Osteoblast (primary cell): ENCODE data around the gene SP140L. TPM values are rescaled to one million over a fixed set of nuclear protein-coding genes. Genes with fewer than 3 reads are reported as not detected.

Source experiments
- DNase-seq: peaks from one replicate; pipeline ENCODE4 v3.0.0; 2011; ENCODE audit warnings: low spot score, mixed read lengths; ENCODE audit not compliant: insufficient read length; ENCODE audit errors: missing footprints
- H2AFZ ChIP-seq: 2 replicates; pipeline ENCODE4 v1.6.0; 2011; ENCODE audit warnings: mild to moderate bottlenecking, low read length
- H3K27ac ChIP-seq: 2 replicates; pipeline ENCODE4 v1.5.1; 2011; ENCODE audit warnings: mild to moderate bottlenecking, low read depth, low read length, moderate library complexity
- H3K27me3 ChIP-seq: 2 replicates; pipeline ENCODE4 v1.6.0; 2012; ENCODE audit warnings: mild to moderate bottlenecking, control low read depth, inconsistent platforms, low read length, moderate library complexity; ENCODE audit not compliant: insufficient read depth
- H3K36me3 ChIP-seq: 2 replicates; pipeline ENCODE4 v1.5.1; 2011; ENCODE audit warnings: mild to moderate bottlenecking, low read length, control low read depth, moderate library complexity; ENCODE audit not compliant: insufficient read depth
- H3K4me1 ChIP-seq: 2 replicates; pipeline ENCODE4 v1.5.1; 2011; ENCODE audit warnings: mild to moderate bottlenecking, low read length, control low read depth, moderate library complexity; ENCODE audit not compliant: insufficient read depth
- H3K4me2 ChIP-seq: 2 replicates; pipeline ENCODE4 v1.6.0; 2011; ENCODE audit warnings: mild to moderate bottlenecking, low read length; ENCODE audit not compliant: insufficient read depth
- H3K4me3 ChIP-seq: fragments of 200-600 bp; sonication (generic); 3 replicates; pipeline ENCODE4 v1.5.1; 2012; ENCODE audit warnings: mild to moderate bottlenecking, low read length, inconsistent platforms; ENCODE audit not compliant: insufficient read depth
- H3K79me2 ChIP-seq: 2 replicates; pipeline ENCODE4 v1.6.0; 2012; ENCODE audit warnings: mild to moderate bottlenecking, low read length, control low read depth, inconsistent platforms; ENCODE audit not compliant: insufficient read depth
- H3K9me3 ChIP-seq: 2 replicates; pipeline ENCODE4 v1.5.1; 2011; ENCODE audit warnings: low read depth, low read length, control low read depth
- H4K20me1 ChIP-seq: 2 replicates; pipeline ENCODE4 v1.6.0; 2012; ENCODE audit warnings: mild to moderate bottlenecking, low read length, control low read depth; ENCODE audit not compliant: insufficient read depth
- CTCF ChIP-seq: IDR thresholded peaks from 2 replicates; pipeline ENCODE4 v1.5.1; 2011; ENCODE audit warnings: mild to moderate bottlenecking, low read depth, low read length, moderate library complexity; ENCODE audit errors: extremely low read depth
- total RNA-seq: library from RNA; depleted of rRNA; stranded (reverse); fragments of >200 nt; gene quantifications from 2 replicates; pipeline ENCODE4 v1.2.3, GENCODE V29; 2012

SP140L gene
- total RNA-seq, 1 donor: 15.6 TPM

DNA sequence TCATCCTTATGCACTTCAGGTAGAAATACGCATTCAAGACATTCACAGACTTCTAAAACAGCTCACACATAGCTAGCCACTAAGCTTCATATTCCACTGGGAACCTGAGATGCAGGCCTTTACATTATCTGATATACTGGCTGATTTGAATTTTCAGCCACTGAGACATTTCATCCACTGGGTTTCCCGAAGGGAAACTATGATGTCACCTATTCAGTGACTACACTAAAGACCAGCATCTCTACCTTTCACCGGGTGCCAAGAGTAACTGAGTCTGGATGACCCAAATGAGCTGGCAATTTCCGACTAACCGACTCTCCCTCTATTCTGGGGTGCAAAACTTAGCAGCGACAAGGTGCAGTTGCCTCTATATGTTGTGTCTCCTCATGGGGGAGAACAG, 31.8 kb upstream of the SP140L start:
- Histone ChIP-seq H3K4me2 (no peak overlapping the region), H3K9me3 (no peaks in the 10 kb centered on the region), H3K79me2 (no peaks in the 10 kb centered on the region), H4K20me1 (no peaks in the 10 kb centered on the region), H2AFZ (no peak overlapping the region), H3K27ac (no peak overlapping the region), H3K27me3 (no peaks in the 10 kb centered on the region), H3K4me1 (no peaks in the 10 kb centered on the region), H3K36me3 (no peaks in the 10 kb centered on the region), H3K4me3 (no peak overlapping the region)
- DNase-seq: no peak
- no peak for TF ChIP-seq CTCF

- Histone ChIP-seq H2AFZ (no peak overlapping the region), H3K9me3 (no peaks in the 10 kb centered on the region), H3K4me3 (no peak overlapping the region), H3K27me3 (no peaks in the 10 kb centered on the region), H3K36me3 (no peaks in the 10 kb centered on the region), H3K27ac (no peak overlapping the region), H4K20me1 (no peaks in the 10 kb centered on the region), H3K79me2 (no peaks in the 10 kb centered on the region), H3K4me1 (no peaks in the 10 kb centered on the region), H3K4me2 (no peak overlapping the region)
- no peak for DNase-seq
- no peak for TF ChIP-seq CTCF
These were observed 30.1 kb upstream of the SP140L start for GRCh38 chr2:230296917-230297316.

DNA sequence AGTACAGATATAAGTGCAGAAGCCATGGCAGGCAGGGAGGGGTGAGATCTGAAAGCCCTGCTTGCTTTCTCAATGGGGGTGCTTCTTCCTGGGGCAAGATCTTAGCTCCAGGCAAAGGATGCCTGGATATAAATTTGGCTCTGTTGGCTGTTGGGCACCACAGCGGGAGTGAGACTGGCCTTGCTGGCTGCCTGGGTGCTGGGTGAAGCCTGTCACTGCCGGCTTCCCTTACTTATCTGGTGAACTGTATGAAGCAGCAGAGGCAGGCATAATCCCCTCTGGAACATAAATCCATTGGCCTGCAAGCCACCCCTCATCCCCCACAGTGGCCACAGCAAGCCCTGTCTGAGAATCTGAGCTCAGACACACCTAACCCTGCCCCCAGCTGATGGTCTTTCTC, 27.4 kb upstream of the SP140L start:
- Histone ChIP-seq H3K4me1 (no peaks in the 10 kb centered on the region), H3K27me3 (no peaks in the 10 kb centered on the region), H3K4me3 (no peak overlapping the region), H3K9me3 (no peaks in the 10 kb centered on the region), H2AFZ (no peak overlapping the region), H3K4me2 (no peak overlapping the region), H3K79me2 (no peaks in the 10 kb centered on the region), H4K20me1 (no peaks in the 10 kb centered on the region), H3K27ac (no peak overlapping the region), H3K36me3 (no peaks in the 10 kb centered on the region)
- no peak for TF ChIP-seq CTCF
- DNase-seq: no peak

GRCh38 chr2:230305416-230306275, 21.3 kb upstream of the SP140L start:
- TF ChIP-seq CTCF: no peak
- no peak overlapping the region for H3K27ac ChIP-seq
- no peaks in the 10 kb centered on the region for H3K9me3 ChIP-seq
- DNase-seq: no peak
- no peak overlapping the region for H3K4me2 ChIP-seq
- no peaks in the 10 kb centered on the region for H3K79me2 ChIP-seq
- H3K36me3 ChIP-seq: no peaks in the 10 kb centered on the region
- no peak overlapping the region for H3K4me3 ChIP-seq
- H2AFZ ChIP-seq: no peak overlapping the region
- H4K20me1 ChIP-seq: no peaks in the 10 kb centered on the region
- H3K4me1 ChIP-seq: no peaks in the 10 kb centered on the region
- no peaks in the 10 kb centered on the region for H3K27me3 ChIP-seq
